Panc1 (cell line): ENCODE data around the gene PTPRO. TPM values are rescaled to one million over a fixed set of nuclear protein-coding genes. Genes with fewer than 3 reads are reported as not detected.

Source experiments
- ATAC-seq: fragments of 200-7000 bp; cut with Tn5 transposase; 2 replicates; pipeline ENCODE4 v1.9.1; 2020; ENCODE audit warnings: mild to moderate bottlenecking, moderate library complexity
- BruUV-seq: library from RNA; stranded (reverse); fragments of 400-500 nt; replicated peaks from 2 replicates; lab custom pipeline; 2021; lab: Mats Ljungman, UMichigan
- CTCF ChIA-PET: fragments of 300-600 bp; sonication (Branson Sonifier 250); formaldehyde crosslinking; loops from one replicate; lab custom pipeline; 2022; ENCODE audit warnings: antibody characterized with exemption; lab: Charles Lee
- POLR2A ChIA-PET: fragments of 300-600 bp; sonication (Branson Sonifier 250); formaldehyde crosslinking; loops from one replicate; lab custom pipeline; 2022; ENCODE audit warnings: antibody characterized with exemption; lab: Charles Lee
- DNase-seq: peaks from one replicate; pipeline ENCODE4 v3.0.0-alpha.2; 2010; ENCODE audit warnings: low read depth, low spot score
- H3K27ac ChIP-seq: 2 replicates; pipeline ENCODE4 v1.5.1; 2011; ENCODE audit warnings: mild to moderate bottlenecking, low read length, inconsistent platforms
- H3K27me3 ChIP-seq: fragments of 200-500 bp; sonication (Bioruptor generic); 2 replicates; pipeline ENCODE4 v1.6.0; 2014; ENCODE audit warnings: low read length, inconsistent platforms; ENCODE audit not compliant: control insufficient read depth, insufficient read depth
- H3K36me3 ChIP-seq: fragments of 200-500 bp; sonication (Bioruptor generic); 2 replicates; pipeline ENCODE4 v1.5.1; 2014; ENCODE audit warnings: inconsistent platforms, mild to moderate bottlenecking, low read length, moderate library complexity; ENCODE audit not compliant: control insufficient read depth, insufficient read depth
- H3K4me1 ChIP-seq: 2 replicates; pipeline ENCODE4 v1.5.1; 2011; ENCODE audit warnings: inconsistent platforms, mild to moderate bottlenecking, low read length, moderate library complexity; ENCODE audit not compliant: control insufficient read depth, insufficient read depth
- H3K4me3 ChIP-seq, 2 experiments: 2 replicates each; pipeline ENCODE4 v1.5.1; 2011 to 2012; ENCODE audit warnings: low read depth in 2 of 2, low read length in 2 of 2, mild to moderate bottlenecking in 2 of 2, inconsistent platforms in 1 of 2, moderate library complexity in 1 of 2
- H3K9me3 ChIP-seq: fragments of 200-500 bp; sonication (Bioruptor generic); 2 replicates; pipeline ENCODE4 v1.5.1; 2014; ENCODE audit warnings: low read depth, mild to moderate bottlenecking, inconsistent platforms, low read length, moderate library complexity; ENCODE audit not compliant: control insufficient read depth, insufficient read depth
- CTCF ChIP-seq: fragments of 450-650 bp; IDR thresholded peaks from 2 replicates; pipeline ENCODE4 v1.5.1; 2017; ENCODE audit warnings: mild to moderate bottlenecking
- POLR2AphosphoS5 ChIP-seq: IDR thresholded peaks from 2 replicates; pipeline ENCODE4 v1.6.1; 2012; ENCODE audit warnings: mild to moderate bottlenecking, low read depth, low read length, moderate library complexity
- REST ChIP-seq, 2 experiments: IDR thresholded peaks; 2 replicates each; pipeline ENCODE4 v1.6.1; 2011 to 2012; ENCODE audit warnings: low read depth in 2 of 2, control low read depth in 1 of 2, low read length in 1 of 2, mild to moderate bottlenecking in 1 of 2, moderate library complexity in 1 of 2; ENCODE audit not compliant: insufficient read depth in 1 of 2
- SIN3A ChIP-seq: IDR thresholded peaks from 2 replicates; pipeline ENCODE4 v1.6.1; 2012; ENCODE audit warnings: low read depth, mild to moderate bottlenecking, low read length, moderate library complexity, borderline replicate concordance; ENCODE audit not compliant: insufficient read depth
- TCF7L2 ChIP-seq: IDR thresholded peaks from 2 replicates; pipeline ENCODE4 v1.6.1; 2011; ENCODE audit warnings: mild to moderate bottlenecking, low read depth, low read length, inconsistent platforms
- in situ Hi-C: cut with HindIII; loops from 2 replicates; pipeline ENCODE4 v1.10.0; 2016; ENCODE audit warnings: low sequenced_read_pairs, low pct_unique_long_range_greater_than_20kb
- intact Hi-C: fragments of 100-400 bp; cut with micrococcal nuclease; formaldehyde crosslinking; loops from one replicate; pipeline ENCODE4 v1.10.0; 2022; ENCODE audit not compliant: unreplicated experiment
- total RNA-seq: library from RNA; stranded (reverse); gene quantifications from one replicate; pipeline ENCODE4 v1.2.1, GENCODE V29; 2021; ENCODE audit not compliant: unreplicated experiment

Gene PTPRO
- total RNA-seq, 1 experiment from 2014 or later, result not detected

- BruUV-seq, result no TSS peak
- H3K27ac ChIP-seq, result no peak overlapping the region
- H3K4me1 ChIP-seq, result no peaks in the 10 kb centered on the region
- intact Hi-C loops (no loop called here), in situ Hi-C loops (no loop called here)
- H3K9me3 ChIP-seq, result no peaks in the 10 kb centered on the region
- H3K4me3 ChIP-seq, result no peak overlapping the region
- DNase-seq (no peak), ATAC-seq (no peak)
- TF ChIP-seq REST (IDR thresholded peaks at IDR 0.05; ENCODE audit: insufficient read depth in 1 of 2, low read depth in 2 of 2, low read length in 1 of 2), result no peak
- no peak for TF ChIP-seq POLR2AphosphoS5
- TF ChIP-seq TCF7L2, result no peak
- TF ChIP-seq CTCF, result no peak
- TF ChIP-seq SIN3A, result no peak
- H3K27me3 ChIP-seq, result no peaks in the 10 kb centered on the region
- POLR2A ChIA-PET, result no interaction called here
- CTCF ChIA-PET, result no interaction called here
- H3K36me3 ChIP-seq, result no peaks in the 10 kb centered on the region
These were observed 223.0 kb downstream of the PTPRO start for GRCh38 chr12:15545334-15545733.

- no peak overlapping the region for H3K27ac ChIP-seq
These were observed 223.9 kb downstream of the PTPRO start for GRCh38 chr12:15546102-15546701.

More at GRCh38 chr12:15546102-15546701, 223.9 kb downstream of the PTPRO start:
- DNase-seq (no peak), ATAC-seq (no peak)
- TF ChIP-seq CTCF (no peak), SIN3A (no peak), POLR2AphosphoS5 (no peak), TCF7L2 (no peak), REST (IDR thresholded peaks at IDR 0.05; ENCODE audit: insufficient read depth in 1 of 2, low read depth in 2 of 2, low read length in 1 of 2) (no peak)
- Histone ChIP-seq H3K36me3 (no peaks in the 10 kb centered on the region), H3K4me1 (no peaks in the 10 kb centered on the region), H3K4me3 (no peak overlapping the region), H3K27me3 (no peaks in the 10 kb centered on the region), H3K9me3 (no peaks in the 10 kb centered on the region)
- in situ Hi-C loops, result no loop called here
- BruUV-seq, result no TSS peak
- ChIA-PET POLR2A (interaction anchor here (0.6 kb wide), 1 partner anchor 945 kb away, joined by 7 read pairs; no protein-coding TSS in a partner anchor), CTCF (no interaction called here)
- intact Hi-C loops, result no loop called here
